Stimulated activated CD8-positive, alpha-beta memory T cell treated with anti-CD3 and anti-CD28 coated beads, Interleukin-15, amount 100 ng/mL, for 4 hours (primary cell): ENCODE results near the gene ABHD5.
A peak's percentile ranks its signal among the peaks of the same experiment; 100 is the strongest.
"Not testable (repeated sequence)": the region's sequence is repeated elsewhere in the genome, so short reads cannot be mapped to it uniquely, and the experiment has no call there.

Experiments
- DNase-seq, 2 donors: peaks; one replicate each; pipeline ENCODE4 v3.0.0-alpha.2; 2020; ENCODE audit warnings: low read depth in 2 of 2

ABHD5 gene

GRCh38 chr3:43690400-43691119 lies at the start of gene ABHD5:
Gene ABHD5, plus strand, starts transcription at chr3:43690938. Its CDS starts 55 bp downstream, at chr3:43690993.
- DNase-seq = peak; percentile 86 to 92

GRCh38 chr3:43641306-43642114 lies 49.2 kb upstream of the ABHD5 start:
- no peak for DNase-seq

DNA sequence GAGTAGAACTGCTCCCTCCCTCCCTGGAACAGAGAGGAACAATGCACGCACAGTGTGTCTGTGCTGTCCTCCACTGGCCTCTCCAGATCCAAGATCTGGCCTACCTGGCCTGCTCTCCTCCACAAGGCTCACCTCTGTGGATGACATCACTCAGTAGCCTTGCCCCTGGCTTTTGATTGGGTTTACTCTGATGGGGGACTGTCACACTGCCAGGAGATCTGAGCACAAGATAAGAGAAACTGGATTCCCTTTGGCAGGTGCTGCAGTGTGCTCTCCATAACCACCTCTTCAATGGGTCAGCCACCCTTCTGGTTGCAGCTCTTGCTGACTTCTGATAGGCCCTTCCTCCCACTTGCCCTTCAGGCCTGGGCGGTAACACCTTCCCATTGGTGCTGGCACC lies 46.3 kb upstream of the ABHD5 start:
- no peak for DNase-seq

DNA sequence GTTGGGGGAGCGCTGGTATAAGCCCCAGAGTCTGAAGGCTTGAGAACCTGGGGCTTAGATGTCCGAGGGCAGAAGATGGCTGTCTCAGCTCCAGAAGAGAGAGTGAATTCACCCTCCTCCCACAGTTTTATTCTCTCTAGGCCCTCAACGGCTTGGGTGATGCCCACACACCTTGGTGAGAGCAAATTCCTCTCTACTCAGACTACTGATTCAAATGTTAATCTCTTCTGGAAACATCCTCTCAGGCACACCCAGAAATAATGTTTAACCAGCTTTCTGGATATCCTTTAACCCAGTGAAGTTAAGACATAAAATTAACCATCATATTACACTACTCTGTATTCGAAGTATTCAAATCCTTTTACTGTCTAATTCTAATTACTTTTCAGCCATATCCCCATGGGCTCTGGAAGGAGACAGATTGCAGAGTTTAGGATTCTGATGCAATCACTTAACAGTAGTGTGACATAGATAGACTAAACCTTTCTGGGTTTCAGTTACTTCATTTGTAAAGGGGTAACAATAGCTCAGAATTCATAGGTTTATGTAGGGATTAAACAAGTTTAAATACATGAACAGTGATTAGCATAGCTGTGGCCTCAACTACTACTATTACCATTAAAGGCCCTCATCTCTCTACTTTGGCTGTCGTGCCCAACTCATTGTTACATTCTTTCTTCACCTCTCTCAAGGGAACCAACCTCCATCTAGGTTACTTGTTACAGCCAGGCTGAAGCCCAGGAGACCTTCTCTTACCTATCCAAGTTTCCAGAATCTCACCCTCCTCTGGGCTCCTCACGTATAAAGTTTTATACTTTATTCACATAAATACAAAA lies 43.2 kb upstream of the ABHD5 start:
- no peak for DNase-seq

- DNase-seq = no peak
These were observed 41.8 kb upstream of the ABHD5 start for GRCh38 chr3:43648957-43649356.

GRCh38 chr3:43649365-43649968 lies 41.3 kb upstream of the ABHD5 start:
- no peak for DNase-seq

GRCh38 chr3:43650345-43650744 lies 40.4 kb upstream of the ABHD5 start:
- no peak for DNase-seq

- not testable (repeated sequence) for DNase-seq
These were observed 34.3 kb upstream of the ABHD5 start for GRCh38 chr3:43656390-43656789.

GRCh38 chr3:43659250-43659880 lies 31.4 kb upstream of the ABHD5 start:
- DNase-seq = no peak

DNA sequence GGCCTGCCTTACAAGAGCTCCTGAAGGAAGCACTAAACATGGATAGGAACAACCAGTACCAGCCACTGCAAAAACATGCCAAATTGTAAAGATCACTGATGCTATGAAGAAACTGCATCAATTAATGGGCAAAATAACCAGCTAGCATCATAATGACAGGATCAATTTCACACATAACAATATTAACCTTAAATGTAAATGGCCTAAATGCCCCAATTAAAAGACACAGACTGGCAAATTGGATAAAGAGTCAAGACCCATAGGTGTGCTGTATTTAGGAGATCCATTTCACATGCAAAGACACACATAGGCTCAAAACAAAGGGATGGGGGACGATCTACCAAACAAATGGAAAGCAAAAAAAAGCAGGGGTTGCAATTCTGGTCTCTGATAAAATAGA lies 29.4 kb upstream of the ABHD5 start:
- not testable (repeated sequence) for DNase-seq

DNA sequence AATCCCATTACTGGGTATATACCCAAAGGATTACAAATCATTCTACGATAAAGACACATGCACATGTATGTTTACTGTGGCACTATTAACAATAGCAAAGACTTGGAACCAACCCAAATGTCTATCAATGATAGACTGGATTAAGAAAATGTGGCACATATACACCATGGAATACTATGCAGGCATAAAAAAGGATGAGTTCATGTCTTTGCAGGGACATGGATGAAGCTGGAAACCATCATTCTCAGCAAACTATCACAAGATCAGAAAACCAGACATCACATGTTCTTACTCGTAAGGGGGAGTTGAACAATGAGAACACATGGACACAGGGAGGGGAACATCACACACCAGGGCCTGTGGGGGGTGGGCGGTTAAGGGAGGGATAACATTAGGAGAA lies 25.7 kb upstream of the ABHD5 start:
- DNase-seq = not testable (repeated sequence)

- DNase-seq = no peak
These were observed 19.9 kb upstream of the ABHD5 start for GRCh38 chr3:43670635-43671522.

DNA sequence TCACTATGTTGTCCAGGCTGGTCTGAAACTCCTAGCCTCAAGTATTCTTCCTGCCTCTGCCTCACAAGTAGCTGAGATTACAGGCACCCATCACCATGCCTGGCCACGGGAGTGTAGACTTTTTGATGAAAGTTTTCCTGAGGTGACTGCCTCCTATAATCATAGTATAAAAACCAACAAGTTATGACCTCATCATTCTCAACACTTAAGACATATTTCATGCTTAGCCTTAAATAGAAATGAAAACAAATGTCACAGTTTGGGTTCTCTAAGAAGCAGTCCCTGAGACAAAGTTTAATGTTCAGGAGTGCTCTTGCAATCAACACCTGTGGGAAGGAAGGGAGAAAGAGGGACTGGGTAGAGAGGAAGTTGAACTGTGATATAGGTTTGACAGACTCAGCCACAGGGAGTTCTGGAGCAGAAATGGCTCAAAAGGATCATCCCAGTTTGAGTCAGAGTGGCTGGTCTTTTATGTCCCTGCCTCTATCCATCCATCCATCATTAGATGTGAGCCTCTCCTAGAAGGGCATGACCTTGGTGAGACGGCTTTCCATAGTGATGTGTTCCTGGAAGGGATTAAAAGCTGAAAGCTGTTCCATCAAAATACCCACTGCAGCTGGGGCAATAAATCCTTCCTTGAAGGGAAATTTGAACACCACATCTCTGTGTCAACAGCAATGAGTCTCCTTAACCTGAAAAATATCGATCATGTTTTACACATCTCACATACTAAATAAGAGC lies 16.2 kb upstream of the ABHD5 start:
- no peak for DNase-seq

GRCh38 chr3:43675593-43675992 lies 15.1 kb upstream of the ABHD5 start:
- DNase-seq = no peak

DNA sequence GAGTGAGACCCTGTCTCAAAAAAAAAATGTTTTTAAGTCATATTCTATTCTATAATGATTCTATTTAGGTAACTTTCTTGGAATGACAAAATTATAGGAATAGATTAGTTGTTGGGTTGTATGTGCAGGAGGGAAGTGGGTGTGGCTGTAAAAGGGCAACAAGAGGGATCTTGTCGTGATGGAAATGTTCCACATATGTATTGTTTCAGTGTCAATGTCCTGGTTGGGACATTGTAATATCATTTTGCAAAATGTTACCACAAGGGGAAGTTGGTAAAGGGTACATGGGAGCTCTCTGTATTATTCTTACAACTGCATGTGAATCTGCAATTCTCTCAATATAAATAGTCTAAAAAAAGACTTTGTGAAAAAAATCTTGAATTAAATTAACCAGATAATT lies 14.3 kb upstream of the ABHD5 start:
- DNase-seq = no peak

GRCh38 chr3:43678375-43678774 lies 12.4 kb upstream of the ABHD5 start:
- not testable (repeated sequence) for DNase-seq

- DNase-seq = not testable (repeated sequence)
These were observed 11.8 kb upstream of the ABHD5 start for GRCh38 chr3:43678887-43679449.

DNA sequence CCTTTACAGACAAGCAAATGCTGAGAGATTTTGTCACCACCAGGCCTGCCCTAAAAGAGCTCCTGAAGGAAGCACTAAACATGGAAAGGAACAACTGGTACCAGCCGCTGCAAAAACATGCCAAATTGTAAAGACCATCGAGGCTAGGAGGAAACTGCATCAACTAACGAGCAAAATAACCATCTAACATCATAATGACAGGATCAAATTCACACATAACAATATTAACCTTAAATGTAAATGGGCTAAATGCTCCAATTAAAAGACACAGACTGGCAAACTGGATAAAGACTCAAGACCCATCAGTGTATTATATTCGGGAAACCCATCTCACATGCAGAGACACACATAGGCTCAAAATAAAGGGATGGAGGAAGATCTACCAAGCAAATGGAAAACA lies 9.9 kb upstream of the ABHD5 start:
- DNase-seq = not testable (repeated sequence)

DNA sequence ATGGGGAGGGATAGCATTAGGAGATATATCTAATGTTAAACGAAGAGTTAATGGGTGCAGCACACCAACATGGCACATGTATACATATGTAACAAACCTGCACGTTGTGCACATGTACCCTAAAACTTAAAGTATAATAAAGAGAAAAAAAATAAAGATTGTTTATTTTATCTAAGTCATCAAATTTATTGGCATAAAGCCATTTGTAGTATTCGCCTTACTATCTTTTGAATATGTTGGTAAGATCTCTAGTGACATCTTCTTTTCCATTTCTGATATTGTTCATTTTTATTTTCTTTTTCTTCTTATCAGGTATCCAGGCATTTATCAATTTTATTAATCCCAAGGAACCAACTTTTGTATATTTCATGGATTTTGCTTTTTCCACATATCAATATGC lies 5.8 kb upstream of the ABHD5 start:
- no peak for DNase-seq
